ENCODE data around the gene GPC6.

Gene GPC6

DNA sequence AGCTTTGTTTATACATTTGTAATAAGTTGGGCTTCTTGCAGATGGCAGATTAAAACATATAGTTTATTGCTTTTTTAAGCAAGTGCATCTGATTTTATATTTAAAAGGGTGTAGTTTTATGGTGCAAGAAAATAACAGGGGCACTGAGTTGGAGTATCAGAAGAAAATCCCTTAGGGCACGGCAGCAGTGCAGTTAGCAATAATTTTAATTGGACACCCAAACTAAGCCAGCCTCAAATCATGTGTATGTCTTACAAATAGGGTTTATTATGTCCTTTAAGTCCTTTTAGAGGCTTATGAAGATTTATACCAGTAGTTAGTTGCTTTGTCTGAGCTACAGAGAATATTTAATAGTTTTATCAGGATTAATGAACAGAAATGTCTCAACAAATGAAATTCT lies 57.5 kb downstream of the GPC6 start:
- no peak overlapping the region for H3K4me3 ChIP-seq (ENCODE audit: low read depth, low read length)
- DNase-seq (ENCODE audit: low read depth), result no peak
- TF ChIP-seq, protein P1, sequence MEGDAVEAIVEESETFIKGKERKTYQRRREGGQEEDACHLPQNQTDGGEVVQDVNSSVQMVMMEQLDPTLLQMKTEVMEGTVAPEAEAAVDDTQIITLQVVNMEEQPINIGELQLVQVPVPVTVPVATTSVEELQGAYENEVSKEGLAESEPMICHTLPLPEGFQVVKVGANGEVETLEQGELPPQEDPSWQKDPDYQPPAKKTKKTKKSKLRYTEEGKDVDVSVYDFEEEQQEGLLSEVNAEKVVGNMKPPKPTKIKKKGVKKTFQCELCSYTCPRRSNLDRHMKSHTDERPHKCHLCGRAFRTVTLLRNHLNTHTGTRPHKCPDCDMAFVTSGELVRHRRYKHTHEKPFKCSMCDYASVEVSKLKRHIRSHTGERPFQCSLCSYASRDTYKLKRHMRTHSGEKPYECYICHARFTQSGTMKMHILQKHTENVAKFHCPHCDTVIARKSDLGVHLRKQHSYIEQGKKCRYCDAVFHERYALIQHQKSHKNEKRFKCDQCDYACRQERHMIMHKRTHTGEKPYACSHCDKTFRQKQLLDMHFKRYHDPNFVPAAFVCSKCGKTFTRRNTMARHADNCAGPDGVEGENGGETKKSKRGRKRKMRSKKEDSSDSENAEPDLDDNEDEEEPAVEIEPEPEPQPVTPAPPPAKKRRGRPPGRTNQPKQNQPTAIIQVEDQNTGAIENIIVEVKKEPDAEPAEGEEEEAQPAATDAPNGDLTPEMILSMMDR (conservative IDR thresholded peaks at IDR 0.05; ENCODE audit: low read depth, low read length), result no peak

DNA sequence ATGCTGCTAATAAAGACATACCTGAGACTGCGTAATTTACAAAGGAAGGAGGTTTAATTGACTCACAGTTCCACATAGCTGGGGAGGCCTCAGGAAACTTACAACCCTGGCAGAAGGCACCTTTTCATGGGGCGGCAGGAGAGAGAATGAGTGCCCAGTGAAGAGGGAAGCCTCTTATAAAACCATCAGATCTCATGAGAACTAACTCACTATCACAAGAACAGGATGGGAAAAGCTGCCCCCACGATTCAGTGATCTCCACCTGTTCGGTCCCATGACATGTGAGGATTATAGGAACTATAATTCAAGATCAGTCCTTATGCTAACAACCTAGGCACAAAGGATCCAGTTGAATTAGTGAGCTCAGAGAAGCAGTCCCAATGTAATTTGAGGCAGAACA lies 59.4 kb downstream of the GPC6 start:
- H3K4me3 ChIP-seq (ENCODE audit: low read depth, low read length), result no peak overlapping the region
- no peak for DNase-seq (ENCODE audit: low read depth)

DNA sequence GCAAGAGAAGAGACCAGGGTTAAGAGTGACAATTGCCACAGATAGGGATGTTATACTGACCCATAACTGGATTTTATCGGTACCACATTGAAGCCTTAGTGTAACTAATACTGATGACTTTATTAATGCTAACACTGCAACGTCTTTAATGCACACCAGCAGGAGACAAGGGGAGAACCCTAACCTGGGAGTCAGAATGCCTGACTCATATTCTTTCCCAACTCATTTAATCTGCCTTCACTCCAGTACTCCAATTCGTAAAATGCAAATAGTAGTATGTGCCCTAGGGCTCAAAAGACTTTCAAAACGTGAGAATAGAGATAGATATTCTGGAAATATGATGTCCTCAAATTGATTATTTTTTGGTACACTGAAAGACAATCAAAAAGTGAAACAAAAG lies 62.4 kb downstream of the GPC6 start:
- DNase-seq (ENCODE audit: low read depth), result peak; percentile 53
- H3K4me3 ChIP-seq (ENCODE audit: low read depth, low read length), result no peak overlapping the region
- TF ChIP-seq, protein P1 (conservative IDR thresholded peaks at IDR 0.05; ENCODE audit: low read depth, low read length), result no peak

More for the DNA sequence above, 59.4 kb downstream of the GPC6 start:
- TF ChIP-seq, protein P1 (conservative IDR thresholded peaks at IDR 0.05; ENCODE audit: low read depth, low read length), result no peak

DNA sequence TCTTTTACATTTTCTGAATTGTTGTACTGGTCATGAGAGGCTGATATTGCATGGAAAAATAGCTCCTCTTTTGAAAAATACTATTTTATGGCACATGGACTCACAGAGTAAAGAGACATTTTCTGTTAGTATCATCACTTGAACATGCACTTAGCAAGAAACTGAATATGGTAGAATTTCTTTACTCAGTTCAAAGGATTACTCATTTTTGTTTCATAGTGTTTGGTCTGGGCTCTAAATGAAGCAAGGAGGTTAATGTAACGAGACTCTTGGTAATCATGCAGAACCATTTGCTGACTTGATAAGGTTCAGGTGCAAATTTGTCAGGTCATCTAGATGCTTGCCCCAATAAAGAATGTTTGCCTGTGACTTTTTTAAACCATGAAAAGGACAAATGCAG lies 63.2 kb downstream of the GPC6 start:
- no peak overlapping the region for H3K4me3 ChIP-seq (ENCODE audit: low read depth, low read length)
- TF ChIP-seq, protein P1 (conservative IDR thresholded peaks at IDR 0.05; ENCODE audit: low read depth, low read length), result no peak
- no peak for DNase-seq (ENCODE audit: low read depth)

DNA sequence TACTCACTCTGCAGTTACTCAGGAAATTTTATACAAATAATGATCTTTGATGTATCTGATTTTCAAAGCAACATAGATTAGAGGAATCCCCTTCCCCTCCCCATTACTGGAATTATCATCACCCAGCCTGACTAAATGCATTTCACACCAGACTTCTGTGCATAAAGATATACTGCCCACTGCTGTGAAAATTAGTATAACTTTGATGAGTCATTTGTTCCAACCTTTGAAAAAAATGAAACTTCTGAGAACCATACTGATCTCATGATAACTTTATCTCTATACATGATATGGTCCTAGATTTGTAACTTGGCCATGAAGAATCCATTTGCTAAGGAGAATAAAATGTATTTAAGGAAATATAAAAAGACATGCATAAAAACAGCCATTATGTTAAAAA lies 63.9 kb downstream of the GPC6 start:
- DNase-seq (ENCODE audit: low read depth), result peak; percentile 77
- H3K4me3 ChIP-seq (ENCODE audit: low read depth, low read length), result no peak overlapping the region
- TF ChIP-seq, protein P1 (conservative IDR thresholded peaks at IDR 0.05; ENCODE audit: low read depth, low read length), result peak; percentile 13

DNA sequence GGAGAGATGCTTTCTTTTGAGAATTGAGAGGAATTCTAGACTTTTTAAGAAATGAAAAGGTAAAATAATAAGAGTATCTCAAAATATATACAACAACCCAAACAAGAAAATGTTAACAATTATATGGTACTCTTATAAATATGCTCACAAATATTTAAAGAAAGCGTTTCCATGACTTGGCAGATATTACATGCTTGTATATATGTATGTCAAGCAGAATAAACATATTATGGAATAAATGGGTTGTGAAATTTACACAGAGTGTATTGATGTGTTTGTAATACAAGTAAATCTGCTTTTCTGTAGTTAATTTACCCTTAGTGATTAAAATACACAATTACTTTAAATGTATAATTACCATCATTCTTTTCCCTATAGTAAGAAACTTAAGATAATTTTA lies 65.8 kb downstream of the GPC6 start:
- no peak for DNase-seq (ENCODE audit: low read depth)
- H3K4me3 ChIP-seq (ENCODE audit: low read depth, low read length), result no peak overlapping the region
- TF ChIP-seq, protein P1 (conservative IDR thresholded peaks at IDR 0.05; ENCODE audit: low read depth, low read length), result no peak

DNA sequence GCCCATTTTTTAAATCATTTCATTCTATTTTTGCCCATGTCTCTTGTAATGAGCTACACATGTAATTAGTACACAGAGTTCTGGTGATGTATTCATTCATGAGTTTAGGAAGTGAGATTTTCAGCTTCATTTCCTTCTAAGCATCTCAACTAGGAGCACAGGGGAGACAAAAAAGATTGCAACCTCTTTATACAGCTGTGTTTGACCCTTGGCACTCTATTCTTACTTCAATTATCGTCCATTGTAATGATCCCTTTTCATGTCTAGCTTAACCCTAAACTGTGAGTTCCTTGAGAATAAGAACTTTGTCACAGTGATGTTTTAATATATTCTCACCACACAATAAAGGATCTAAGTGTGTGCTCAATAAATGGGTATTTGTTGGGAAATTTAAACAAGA lies 67.1 kb downstream of the GPC6 start:
- TF ChIP-seq, protein P1 (conservative IDR thresholded peaks at IDR 0.05; ENCODE audit: low read depth, low read length), result no peak
- DNase-seq (ENCODE audit: low read depth), result no peak
- no peak overlapping the region for H3K4me3 ChIP-seq (ENCODE audit: low read depth, low read length)

All from choroid plexus epithelial cell (primary cell).